H7 (cell line): ENCODE data around the gene GARNL3. TPM values are rescaled to one million over a fixed set of nuclear protein-coding genes. Genes with fewer than 3 reads are reported as not detected.

Source experiments
- DNase-seq: peaks from one replicate; pipeline ENCODE4 v3.0.0; 2012
- H3K27me3 ChIP-seq: 2 replicates; pipeline ENCODE4 v1.6.0; 2011; ENCODE audit warnings: mild to moderate bottlenecking, low read length; ENCODE audit not compliant: control insufficient read depth, insufficient read depth
- H3K36me3 ChIP-seq: replicated peaks from 2 replicates; pipeline ENCODE4 v1.5.1; 2011; ENCODE audit warnings: low read length; ENCODE audit not compliant: control insufficient read depth, insufficient read depth
- H3K4me3 ChIP-seq: 2 replicates; pipeline ENCODE4 v1.5.1; 2011; ENCODE audit warnings: low read depth, mild to moderate bottlenecking, control low read depth, low read length, moderate library complexity; ENCODE audit not compliant: insufficient read depth
- total RNA-seq: library from RNA; depleted of rRNA; stranded (reverse); fragments of >200 nt; shearing (Covaris generic); gene quantifications from 2 replicates; pipeline ENCODE4 v1.2.3, GENCODE V29; 2014; rRNA removed

GARNL3 gene
- total RNA-seq, 1 experiment from 2014 or later, result 2.9 TPM

- Histone ChIP-seq H3K4me3 (no peak overlapping the region), H3K27me3 (no peaks in the 10 kb centered on the region), H3K36me3 (peaks cover 3% of the 10 kb centered on the region; the same call in 1 of the 2 replicates)
- no peak for DNase-seq
Observed at GRCh38 chr9:127426756-127427155, 162.2 kb downstream of the GARNL3 start.

- Histone ChIP-seq H3K27me3 (no peaks in the 10 kb centered on the region), H3K4me3 (no peak overlapping the region), H3K36me3 (peaks cover 4% of the 10 kb centered on the region)
- no peak for DNase-seq
Observed at GRCh38 chr9:127428348-127428747, 163.8 kb downstream of the GARNL3 start.

GRCh38 chr9:127430415-127430814 lies 165.8 kb downstream of the GARNL3 start:
- no peak for DNase-seq
- H3K36me3 ChIP-seq, result peaks cover 21% of the 10 kb centered on the region
- no peaks in the 10 kb centered on the region for H3K27me3 ChIP-seq
- no peak overlapping the region for H3K4me3 ChIP-seq

- DNase-seq, result no peak
- Histone ChIP-seq H3K27me3 (no peaks in the 10 kb centered on the region), H3K36me3 (peaks cover 56% of the 10 kb centered on the region), H3K4me3 (no peak overlapping the region)
Observed at GRCh38 chr9:127437497-127438264, 173.1 kb downstream of the GARNL3 start.

- Histone ChIP-seq H3K4me3 (no peak overlapping the region), H3K36me3 (peaks cover 55% of the 10 kb centered on the region), H3K27me3 (no peaks in the 10 kb centered on the region)
- DNase-seq, result no peak
Observed at GRCh38 chr9:127438394-127438793, 173.8 kb downstream of the GARNL3 start.

Other genes with a start within 250 kb of the GARNL3 start
- 4.7 and 8.3 TPM in 2 replicates for gene ANGPTL2, start 142.1 kb upstream of the GARNL3 start, total RNA-seq
- gene SLC2A8, start 132.4 kb downstream of the GARNL3 start, total RNA-seq, result 18.8 and 23.3 TPM in 2 replicates
- 5.3 and 6.5 TPM in 2 replicates for gene ZNF79, start 159.6 kb downstream of the GARNL3 start, total RNA-seq
- 2,182 and 2,219 TPM in 2 replicates for gene RPL12, start 186.6 kb downstream of the GARNL3 start, total RNA-seq
- 15.8 and 18.5 TPM in 2 replicates for gene LRSAM1, start 186.7 kb downstream of the GARNL3 start, total RNA-seq